Cortex of kidney (tissue), 1 donor: Measurements from ENCODE around the gene CC2D1A.
A peak's percentile ranks its signal among the peaks of the same experiment; 100 is the strongest.

Experiments
- DNase-seq: peaks from one replicate; lab custom pipeline; 2025; lab: John Stamatoyannopoulos, UW

CC2D1A gene

GRCh38 chr19:13905634-13906520 is at the start of gene CC2D1A, which contains the start of gene BRME1:
Gene CC2D1A, plus strand, starts transcription at chr19:13906201. Its CDS starts 241 bp downstream, at chr19:13906442.
Gene BRME1, minus strand, starts transcription at chr19:13906117. Its CDS starts 1,225 bp downstream, at chr19:13904892.
- peak; percentile 38 for DNase-seq

- DNase-seq = no peak
These were observed 49.5 kb upstream of the CC2D1A start for GRCh38 chr19:13856497-13856896.

- no peak for DNase-seq
These were observed 46.6 kb upstream of the CC2D1A start for GRCh38 chr19:13859361-13859880.

- DNase-seq = no peak
These were observed 45.2 kb upstream of the CC2D1A start for GRCh38 chr19:13860679-13861391.

- DNase-seq = no peak
These were observed 44.6 kb upstream of the CC2D1A start for GRCh38 chr19:13861392-13861713.

DNA sequence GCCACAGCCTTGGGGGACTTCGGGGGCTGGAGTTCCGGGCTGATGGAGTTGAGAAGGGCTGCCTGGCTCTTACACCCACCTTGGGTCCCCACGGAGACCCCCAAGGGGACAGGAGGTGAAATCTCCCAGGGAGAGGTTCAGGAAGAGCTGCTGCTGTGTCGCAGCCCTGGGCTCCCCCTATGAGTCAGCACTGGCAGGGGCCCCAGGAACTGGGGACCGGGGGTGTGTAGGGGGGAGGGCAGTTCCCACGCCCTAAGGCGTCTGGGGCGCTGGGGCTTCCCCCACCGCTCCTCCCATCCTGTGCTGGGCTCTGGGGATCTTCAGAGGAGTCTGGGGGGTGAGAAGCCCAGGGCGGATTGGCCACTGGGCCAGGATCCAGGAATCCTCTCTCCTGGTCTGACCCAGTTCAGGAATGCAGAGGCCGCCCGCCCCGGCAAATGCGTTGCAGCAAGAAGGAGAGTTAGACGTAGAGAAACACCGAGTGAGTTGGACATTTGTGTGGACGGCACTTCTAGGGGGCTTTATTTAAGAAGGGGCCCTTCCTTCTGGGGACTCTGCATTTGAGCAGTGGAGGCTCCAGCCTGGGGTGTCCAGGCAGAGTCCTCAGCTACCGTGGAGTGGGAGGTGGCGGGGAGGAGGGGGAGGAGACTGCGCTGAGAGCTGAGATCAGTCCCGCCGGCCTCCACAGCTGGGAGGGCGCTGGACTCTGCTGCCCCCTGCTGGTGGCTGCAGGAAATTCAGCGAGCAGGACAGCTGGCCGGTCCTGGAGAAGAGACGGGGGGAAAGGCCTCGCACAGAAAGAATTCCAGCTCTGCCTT is 44.1 kb upstream of the CC2D1A start:
- DNase-seq = no peak

DNA sequence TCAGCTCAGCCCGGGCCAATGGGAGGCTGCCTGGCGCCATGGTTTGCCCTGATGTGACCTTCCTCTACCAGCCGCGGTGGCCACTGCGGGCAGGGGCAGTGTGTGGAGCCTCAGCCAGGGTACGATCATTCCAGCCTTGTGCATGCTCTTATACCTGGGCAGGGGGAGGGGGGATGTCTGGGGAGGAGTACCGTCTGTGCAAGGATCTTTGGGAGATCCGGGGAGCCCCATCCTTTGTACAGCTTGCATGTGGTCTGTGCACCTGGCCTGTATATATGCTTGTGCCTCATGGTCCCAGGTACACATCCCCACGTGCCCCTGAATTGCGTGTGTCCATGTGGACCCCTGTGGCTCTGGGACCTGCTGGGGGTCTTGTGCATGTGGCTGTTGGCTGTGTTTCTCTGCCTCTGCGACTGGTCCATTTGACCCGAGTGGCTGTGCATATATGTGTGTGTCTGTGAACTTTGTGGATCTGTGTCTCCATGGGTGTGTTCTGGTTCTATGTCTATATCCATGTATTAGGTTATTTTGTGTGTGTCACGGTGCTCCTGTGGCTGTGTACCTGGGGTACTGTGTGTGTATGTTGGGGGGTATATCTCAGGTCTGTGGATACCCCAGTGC is 41.8 kb upstream of the CC2D1A start:
- no peak for DNase-seq

DNA sequence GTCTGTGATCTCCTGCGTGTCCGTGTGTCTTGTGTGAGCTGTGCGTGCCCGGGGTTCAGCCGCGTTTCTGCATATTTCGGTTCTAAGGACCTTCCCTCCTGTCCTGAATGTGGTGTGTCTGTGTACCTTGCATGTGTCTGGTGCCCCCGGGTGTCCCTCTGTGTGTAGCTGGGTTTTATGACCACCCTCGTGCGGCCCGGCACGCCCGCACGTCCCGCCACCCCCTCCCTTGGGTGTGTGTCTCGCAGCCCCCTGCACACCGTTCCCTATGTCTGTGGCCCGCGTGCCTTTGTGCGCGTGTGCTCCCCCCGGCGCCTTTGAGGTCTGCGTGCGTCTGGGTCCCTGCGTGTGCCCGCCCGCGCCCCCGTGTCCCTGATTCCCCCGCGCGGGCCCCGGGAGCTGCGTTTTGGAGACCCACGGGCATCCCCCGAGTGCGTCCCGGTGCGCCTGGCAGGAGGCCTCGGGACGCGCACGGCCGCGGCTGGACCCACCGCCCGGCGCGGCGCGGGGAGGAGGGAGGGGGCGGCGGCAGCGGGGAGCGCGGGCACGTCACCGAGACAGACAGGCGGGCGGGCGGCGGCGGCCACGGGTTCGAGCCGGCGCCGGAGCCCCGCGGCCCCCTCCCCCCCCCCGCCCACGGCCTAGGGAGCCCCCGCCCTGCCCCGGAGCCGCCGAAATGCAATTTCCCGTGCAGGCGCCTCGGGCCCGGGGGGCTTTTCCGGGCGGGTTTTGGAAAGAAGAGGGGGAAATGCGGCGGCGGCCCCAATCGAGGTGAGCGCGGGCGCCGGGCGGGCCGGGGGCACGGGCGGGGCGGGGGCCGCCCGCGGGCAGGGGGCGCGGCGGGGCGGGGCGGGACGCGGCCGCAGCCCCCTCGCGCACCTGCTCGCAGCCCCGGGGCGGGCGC is 41.1 kb upstream of the CC2D1A start:
- DNase-seq = no peak

DNA sequence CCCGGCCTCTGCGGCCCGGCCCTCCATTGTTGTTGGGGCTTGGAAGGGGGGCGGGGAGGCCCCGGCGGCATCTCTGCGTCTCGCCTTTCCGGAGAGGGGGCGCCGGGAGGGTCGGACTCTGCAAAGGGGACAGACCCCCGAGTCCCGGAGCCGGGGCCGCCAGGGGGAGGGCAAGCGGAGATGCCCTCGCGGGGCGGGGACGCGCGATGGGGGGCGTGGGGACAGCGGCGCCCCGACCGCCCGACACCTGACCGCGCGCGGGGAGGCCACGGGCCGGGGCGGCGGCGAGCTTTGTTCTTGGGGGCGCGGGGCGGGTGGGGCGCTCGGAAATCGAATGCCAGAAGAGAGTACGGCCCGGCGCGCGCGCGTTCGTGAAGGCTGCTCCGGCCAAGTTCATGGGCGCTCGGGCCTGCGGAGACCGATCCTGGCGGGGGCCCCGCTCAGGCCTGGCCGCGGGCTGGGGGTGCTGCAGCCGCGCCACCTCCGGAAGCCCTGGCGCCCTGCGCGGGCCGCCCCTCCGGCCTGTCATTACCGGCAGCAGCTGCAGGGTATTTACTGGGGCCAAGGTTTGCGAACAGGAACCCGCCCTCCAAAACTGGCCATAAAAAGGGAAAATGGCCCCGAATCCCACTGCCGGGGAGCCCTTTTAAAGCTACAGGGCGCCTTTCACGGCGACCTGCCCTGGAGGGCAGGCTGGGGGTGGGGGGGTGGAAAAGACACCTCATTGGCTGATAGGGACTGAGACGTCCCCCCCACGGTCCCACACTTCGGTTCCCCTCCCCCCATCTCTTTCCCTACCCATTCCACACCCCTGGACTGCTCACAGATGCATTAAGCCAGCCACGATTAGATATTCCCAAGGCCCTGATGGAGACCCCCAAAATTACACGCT is 40.2 kb upstream of the CC2D1A start:
- DNase-seq = no peak

GRCh38 chr19:13866463-13867046 is 39.4 kb upstream of the CC2D1A start:
- DNase-seq = no peak

GRCh38 chr19:13868663-13869062 is 37.3 kb upstream of the CC2D1A start:
- no peak for DNase-seq

GRCh38 chr19:13869281-13869680 is 36.7 kb upstream of the CC2D1A start:
- no peak for DNase-seq

GRCh38 chr19:13870873-13871272 is 35.1 kb upstream of the CC2D1A start:
- DNase-seq = no peak

DNA sequence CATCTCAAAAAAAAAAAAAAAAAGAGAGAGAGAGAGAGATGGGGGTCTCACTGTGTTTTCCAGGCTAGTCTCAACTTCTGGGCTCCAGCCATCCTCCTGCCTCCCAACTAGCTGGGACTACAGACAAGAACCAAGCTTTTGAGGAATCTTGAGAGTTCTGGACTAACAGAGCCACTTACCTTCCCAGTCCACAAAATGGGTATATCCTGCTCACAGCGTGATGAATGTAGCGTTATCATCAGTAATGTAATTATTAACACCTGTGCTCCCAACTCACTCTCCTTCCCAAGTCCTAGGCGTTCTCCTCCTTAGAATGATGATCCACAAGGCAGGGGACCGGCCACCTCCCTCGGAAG is 33.7 kb upstream of the CC2D1A start:
- no peak for DNase-seq

DNA sequence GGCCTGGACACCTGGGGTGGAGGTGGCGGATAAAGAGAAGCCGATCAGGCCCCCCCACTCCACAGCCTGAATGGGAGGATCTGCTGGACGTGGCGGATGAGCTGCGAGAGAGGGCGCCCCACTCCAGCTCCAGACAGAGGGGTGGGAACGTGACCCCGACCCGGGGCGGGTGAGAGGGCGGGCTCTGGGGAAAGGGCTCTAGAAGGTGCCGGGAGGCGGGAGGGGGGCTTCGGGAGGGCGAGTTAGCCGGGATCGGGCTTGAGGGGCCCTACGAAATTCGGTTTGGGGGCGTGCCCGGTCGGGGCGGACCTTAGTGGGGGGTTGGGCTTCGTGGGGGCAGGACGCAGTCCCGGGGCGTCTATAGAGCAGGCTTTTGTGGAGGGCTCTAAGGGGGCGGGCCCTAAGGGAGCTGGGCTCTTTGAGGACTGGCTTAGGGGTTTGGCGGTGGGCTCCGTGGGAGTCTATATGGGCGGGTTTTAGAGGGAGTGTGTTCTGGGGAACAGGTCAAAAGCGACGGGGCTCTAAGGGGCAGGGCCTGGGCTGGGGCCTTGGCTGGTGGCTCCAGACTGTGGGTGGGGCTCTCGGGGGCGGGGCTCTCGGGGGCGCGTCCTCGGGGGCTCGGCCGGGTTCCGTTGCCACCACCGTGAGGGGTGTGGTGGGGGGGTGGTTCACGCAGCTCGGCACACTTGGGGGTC is 33.2 kb upstream of the CC2D1A start:
- no peak for DNase-seq

GRCh38 chr19:13873834-13874515 is 32.0 kb upstream of the CC2D1A start:
- DNase-seq = no peak

DNA sequence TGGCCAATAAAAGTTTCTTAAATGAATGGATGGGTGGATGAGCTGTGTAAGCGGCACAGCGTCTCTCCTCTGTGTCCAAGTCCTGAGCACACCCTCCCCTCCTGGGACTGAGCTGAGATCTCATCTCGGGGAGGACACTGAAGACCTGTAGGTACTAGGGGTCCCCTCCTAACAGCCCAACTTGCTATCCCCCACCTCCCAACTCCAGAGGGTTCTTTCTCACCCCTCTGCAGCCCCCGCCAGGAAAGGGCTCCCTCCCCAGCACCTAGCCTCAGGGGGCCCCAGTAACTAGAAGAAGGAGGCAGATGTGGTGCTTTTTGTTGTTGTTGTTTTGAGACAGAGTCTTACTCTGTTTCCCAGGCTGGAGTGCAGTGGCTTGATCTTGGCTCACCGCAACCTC is 30.2 kb upstream of the CC2D1A start:
- DNase-seq = no peak

DNA sequence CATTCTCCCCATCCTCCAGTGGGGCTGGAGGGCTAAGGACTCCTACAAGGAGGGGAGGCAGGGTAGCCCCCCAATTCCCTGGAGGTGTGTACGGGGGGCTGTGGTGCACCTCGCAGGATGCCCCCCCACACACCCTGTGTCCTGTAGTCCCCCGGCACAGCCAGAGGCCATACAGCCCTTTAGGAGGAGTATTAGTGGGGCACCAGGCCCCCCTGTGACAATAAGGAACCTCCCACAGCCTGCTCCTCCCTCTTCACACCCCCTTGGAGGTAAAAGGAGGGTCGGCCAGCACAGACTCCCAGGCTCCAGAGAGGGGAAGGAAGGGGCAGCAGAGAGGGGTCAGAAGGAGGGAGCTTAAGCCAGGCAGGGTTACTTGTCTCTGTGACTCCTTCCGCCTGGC is 29.2 kb upstream of the CC2D1A start, which contains the start of gene NANOS3:
Gene NANOS3 (plus strand): TSS at position 301 of the 400 bp plus-strand sequence. CDS start 115 bp downstream, outside the sequence.
- no peak for DNase-seq
